K562 (cell line): ENCODE data around the gene MBD5. TPM values are rescaled to one million over a fixed set of nuclear protein-coding genes. Genes with fewer than 3 reads are reported as not detected.
A peak's percentile ranks its signal among the peaks of the same experiment; 100 is the strongest.

ENCODE experiments used
- ATAC-seq: fragments of 200-7000 bp; cut with Tn5 transposase; 3 replicates; pipeline ENCODE4 v1.9.1; 2020; ENCODE audit warnings: moderate library complexity
- BruUV-seq: library from RNA; stranded (reverse); fragments of 400-500 nt; replicated peaks from 2 replicates; lab custom pipeline; 2021; lab: Mats Ljungman, UMichigan
- CTCF ChIA-PET: fragments of 300-600 bp; formaldehyde crosslinking; extraction: SDS; loops from one replicate; lab custom pipeline; 2021; ENCODE audit warnings: low intra/inter-chr PET ratio; lab: Yijun Ruan, JAX
- POLR2A ChIA-PET: fragments of 300-600, 350-650 bp; sonication (Branson Sonifier 250); formaldehyde crosslinking; extraction: SDS; loops from one replicate; lab custom pipeline; 2021; ENCODE audit warnings: antibody characterized with exemption, inconsistent platforms; lab: Yijun Ruan, JAX
- DNase-seq, 4 experiments: peaks; one replicate each; pipeline versions ENCODE4 v3.0.0 to v3.0.0-alpha.2; 2011 to 2018; ENCODE audit warnings: low spot score in 3 of 4, mixed read lengths in 3 of 4; ENCODE audit errors: extremely low read depth in 1 of 4
- FAIRE-seq: peaks from 2 replicates; lab custom pipeline; 2011; peaks lifted over from hg19 to GRCh38; lab: Jason Lieb, UNC
- H2AFZ ChIP-seq: 2 replicates; pipeline ENCODE4 v1.6.0; 2011; ENCODE audit warnings: low read depth, low read length, control low read depth, inconsistent platforms
- H3K27ac ChIP-seq: fragments of 200-600 bp; 3 replicates; pipeline ENCODE4 v1.8.0; 2011; ENCODE audit warnings: low read depth, mild to moderate bottlenecking, control low read depth, inconsistent platforms, low read length, moderate library complexity, mixed read lengths; ENCODE audit errors: extremely low read depth
- H3K27me3 ChIP-seq, 2 experiments: fragments of 300-600 bp in 1 of 2; 2 replicates in 1 of 2; 3 replicates in 1 of 2; pipeline versions ENCODE4 v1.6.0 to v1.8.0; 2011; ENCODE audit warnings: inconsistent platforms in 2 of 2, low read length in 2 of 2, mild to moderate bottlenecking in 1 of 2, mixed read lengths in 1 of 2, moderate library complexity in 1 of 2; ENCODE audit not compliant: control insufficient read depth in 2 of 2, insufficient read depth in 2 of 2
- H3K36me3 ChIP-seq: fragments of 300-600 bp; 3 replicates; pipeline ENCODE4 v1.8.0; 2011; ENCODE audit warnings: mild to moderate bottlenecking, low read length, inconsistent platforms; ENCODE audit not compliant: control insufficient read depth, insufficient read depth
- H3K4me1 ChIP-seq, 2 experiments: fragments of 200-600 bp in 1 of 2; replicated peaks in 1 of 2; 2 replicates in 1 of 2; 3 replicates in 1 of 2; pipeline versions ENCODE4 v1.5.1 to v1.8.0; 2011; ENCODE audit warnings: inconsistent platforms in 2 of 2, low read length in 2 of 2, mild to moderate bottlenecking in 1 of 2, mixed read lengths in 1 of 2, moderate library complexity in 1 of 2; ENCODE audit not compliant: control insufficient read depth in 2 of 2, insufficient read depth in 2 of 2
- H3K4me2 ChIP-seq: 2 replicates; pipeline ENCODE4 v1.6.1; 2011; ENCODE audit warnings: low read length, control low read depth, inconsistent platforms, mixed read lengths; ENCODE audit not compliant: insufficient read depth
- H3K4me3 ChIP-seq: fragments of 200-600 bp; sonication (generic), shearing (Covaris generic); 2 replicates; pipeline ENCODE4 v1.5.1; 2016; ENCODE audit warnings: control low read depth, inconsistent platforms
- H3K79me2 ChIP-seq: fragments of 200-600 bp; 3 replicates; pipeline ENCODE4 v1.8.0; 2011; ENCODE audit warnings: low read length, inconsistent platforms; ENCODE audit not compliant: control insufficient read depth, insufficient read depth
- H3K9ac ChIP-seq, 2 experiments: 2 replicates each; pipeline versions ENCODE4 v1.6.0 to v1.6.1; 2011; ENCODE audit warnings: low read depth in 2 of 2, low read length in 2 of 2, control low read depth in 1 of 2, inconsistent platforms in 1 of 2, mild to moderate bottlenecking in 1 of 2, mixed read lengths in 1 of 2; ENCODE audit not compliant: insufficient read depth in 1 of 2
- H3K9me1 ChIP-seq: one replicate; pipeline ENCODE4 v1.6.0; 2011; ENCODE audit warnings: inconsistent platforms, mild to moderate bottlenecking, low read length, moderate library complexity; ENCODE audit not compliant: control insufficient read depth, insufficient read depth
- H3K9me3 ChIP-seq: replicated peaks from 2 replicates; pipeline ENCODE4 v1.5.1; 2011; ENCODE audit warnings: low read depth, low read length, inconsistent platforms; ENCODE audit not compliant: control insufficient read depth, insufficient read depth
- H4K20me1 ChIP-seq: replicated peaks from 2 replicates; pipeline ENCODE4 v1.6.1; 2011; ENCODE audit warnings: low read length, inconsistent platforms, mixed read lengths; ENCODE audit not compliant: control insufficient read depth, insufficient read depth
- TOE1 ChIP-seq, 2 experiments: fragments of 450-650 bp in 1 of 2; sonication (generic) in 1 of 2; formaldehyde crosslinking in 1 of 2; IDR thresholded peaks; 2 replicates each; pipeline versions ENCODE4 v1.7.1 to v1.8.0; 2016 to 2022; ENCODE audit warnings: borderline replicate concordance in 2 of 2, mild to moderate bottlenecking in 2 of 2, antibody characterized with exemption in 1 of 2, inconsistent platforms in 1 of 2, low read depth in 1 of 2, missing genetic modification reagents in 1 of 2, moderate library complexity in 1 of 2
- ZNF778 ChIP-seq: fragments of 450-650 bp; formaldehyde crosslinking; IDR thresholded peaks from 2 replicates; pipeline ENCODE4 v1.4.0; 2020; ENCODE audit warnings: mild to moderate bottlenecking, moderate library complexity
- WGBS: fragments of 100-300 bp; shearing (Covaris generic); methylation state at CpG from one replicate; pipeline ENCODE4 v1.1.6; 2016; ENCODE audit warnings: low coverage, mixed read lengths; ENCODE audit not compliant: insufficient coverage; ENCODE audit errors: missing lambda C conversion rate; 5-methylcytosine and 5-hydroxymethylcytosine counted together
- in situ Hi-C: fragments of 300-500 bp; cut with MboI; formaldehyde crosslinking; loops from 4 replicates; pipeline ENCODE4 v1.15.0; 2018; ENCODE audit warnings: inconsistent platforms, mixed read lengths
- intact Hi-C: fragments of 100-400 bp; cut with micrococcal nuclease; formaldehyde crosslinking; loops from 2 replicates; pipeline ENCODE4 v1.14.2; 2022
- polyA plus RNA-seq, 8 experiments: library from polyadenylated mRNA; depleted of rRNA in 4 of 8; stranded (reverse) in 5 of 8; unstranded in 3 of 8; fragments of >200 nt; fragmentation: Nextera tagmentation in 2 of 8; fragmentation: Illumina TruSeq in 1 of 8; extraction: Ambion mirVana in 2 of 8; extraction: Trizol in 1 of 8; gene quantifications; 2 replicates each; pipeline versions ENCODE4 v1.2.1 to v1.2.3, GENCODE V29; 2011 to 2014; ENCODE audit warnings: inconsistent platforms in 1 of 8, missing spikeins in 1 of 8
- total RNA-seq, 7 experiments: library from RNA; depleted of rRNA in 6 of 7; stranded (reverse); fragments of >200 nt in 6 of 7; fragmentation: Illumina TruSeq in 2 of 7; extraction: Trizol in 2 of 7; gene quantifications; 2 replicates each; pipeline versions ENCODE4 v1.2.1 to v1.2.3, GENCODE V29; 2011 to 2021; ENCODE audit warnings: low replicate concordance in 1 of 7
- TF ChIP-seq, protein P1 (sequence below): fragments of 250-450 bp; sonication (Bioruptor Pico); IDR thresholded peaks from 2 replicates; pipeline ENCODE4 v1.8.0; 2021; ENCODE audit warnings: borderline replicate concordance, mild to moderate bottlenecking, moderate library complexity; ENCODE audit not compliant: poor library complexity, severe bottlenecking

MBD5 gene
- total and polyA plus RNA-seq, 9 of the 15 experiments (the other 6 are each of a cell fraction or from before 2014, with no cell fraction given), result 3.4 to 14.5 (median 9.0) TPM

DNA sequence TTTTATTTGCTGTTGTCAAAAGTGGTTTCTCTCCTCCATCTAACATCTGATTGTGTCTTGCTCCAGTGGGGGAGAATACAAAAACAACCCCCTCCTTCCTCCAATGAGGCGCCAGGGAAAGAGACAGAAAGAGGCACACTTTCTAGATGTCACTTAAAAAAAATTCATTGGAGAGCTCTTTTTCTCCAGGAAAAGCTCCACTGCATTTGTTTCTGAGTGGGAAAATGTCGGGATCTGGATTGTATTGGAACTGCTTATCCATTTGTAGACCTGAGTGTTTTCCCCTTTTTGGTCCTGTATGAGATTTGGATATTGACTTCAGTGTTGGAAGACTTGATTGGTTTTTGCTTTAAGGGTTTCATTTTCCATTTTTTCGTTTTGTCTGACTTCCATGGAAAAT is 995 bp downstream of the MBD5 start:
- H3K4me1 ChIP-seq, result peaks cover 0 to 6% of the 10 kb centered on the region in 2 experiments; a peak in 2 of 5 replicates
- POLR2A ChIA-PET, result no interaction called here
- ATAC-seq (no peak), FAIRE-seq (no peak), DNase-seq (peak in 2 of 4 experiments; percentile 13 to 17)
- H3K36me3 ChIP-seq, result peaks cover 3% of the 10 kb centered on the region; the same call in 1 of the 3 replicates
- in situ Hi-C loops, result no loop called here
- CTCF ChIA-PET, result no interaction called here
- WGBS, result 0% methylated on average over 3 of the region's 3 CpGs
- BruUV-seq, result no TSS peak
- peak overlapping the region; percentile 82 for H3K4me3 ChIP-seq
- H3K4me2 ChIP-seq, result peak overlapping the region; percentile 92
- H3K27me3 ChIP-seq, result no peaks in the 10 kb centered on the region
- no peaks in the 10 kb centered on the region for H3K9me1 ChIP-seq
- H4K20me1 ChIP-seq, result no peaks in the 10 kb centered on the region
- peak overlapping the region; percentile 89 for H3K27ac ChIP-seq
- peaks cover 86% of the 10 kb centered on the region for H3K79me2 ChIP-seq
- H3K9ac ChIP-seq, result peak overlapping the region; percentile 75 to 92; a peak in 3 of 4 replicates
- TF ChIP-seq, protein P1, sequence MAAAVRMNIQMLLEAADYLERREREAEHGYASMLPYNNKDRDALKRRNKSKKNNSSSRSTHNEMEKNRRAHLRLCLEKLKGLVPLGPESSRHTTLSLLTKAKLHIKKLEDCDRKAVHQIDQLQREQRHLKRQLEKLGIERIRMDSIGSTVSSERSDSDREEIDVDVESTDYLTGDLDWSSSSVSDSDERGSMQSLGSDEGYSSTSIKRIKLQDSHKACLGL (CRISPR knock-in tag), result no peak
- no peak for TF ChIP-seq TOE1 (IDR thresholded peaks at IDR 0.05; ENCODE audit: borderline replicate concordance)
- no peak for TF ChIP-seq TOE1 (CRISPR knock-in tag; IDR thresholded peaks at IDR 0.05; ENCODE audit: borderline replicate concordance, low read depth)
- TF ChIP-seq ZNF778, result no peak
- no peaks in the 10 kb centered on the region for H3K9me3 ChIP-seq
- H2AFZ ChIP-seq, result peak overlapping the region; percentile 38; the same call in 1 of the 2 replicates
- intact Hi-C loops, result loop anchor here (5.0 kb wide), 1 partner anchor 180 kb away; no protein-coding TSS in a partner anchor
